GM11168 (cell line): ENCODE results near the gene DLGAP1.

Experiments used
- in situ Hi-C: fragments of 300-500 bp; cut with MboI; formaldehyde crosslinking; loops from one replicate; pipeline ENCODE4 v1.12.0; 2022; ENCODE audit warnings: low sequenced_read_pairs; ENCODE audit not compliant: unreplicated experiment

Gene DLGAP1

GRCh38 chr18:3510024-3510423, 945.1 kb downstream of the DLGAP1 start:
- in situ Hi-C loops = loop anchor here (5.0 kb wide), 1 partner anchor 72 kb away; no protein-coding TSS in a partner anchor

DNA sequence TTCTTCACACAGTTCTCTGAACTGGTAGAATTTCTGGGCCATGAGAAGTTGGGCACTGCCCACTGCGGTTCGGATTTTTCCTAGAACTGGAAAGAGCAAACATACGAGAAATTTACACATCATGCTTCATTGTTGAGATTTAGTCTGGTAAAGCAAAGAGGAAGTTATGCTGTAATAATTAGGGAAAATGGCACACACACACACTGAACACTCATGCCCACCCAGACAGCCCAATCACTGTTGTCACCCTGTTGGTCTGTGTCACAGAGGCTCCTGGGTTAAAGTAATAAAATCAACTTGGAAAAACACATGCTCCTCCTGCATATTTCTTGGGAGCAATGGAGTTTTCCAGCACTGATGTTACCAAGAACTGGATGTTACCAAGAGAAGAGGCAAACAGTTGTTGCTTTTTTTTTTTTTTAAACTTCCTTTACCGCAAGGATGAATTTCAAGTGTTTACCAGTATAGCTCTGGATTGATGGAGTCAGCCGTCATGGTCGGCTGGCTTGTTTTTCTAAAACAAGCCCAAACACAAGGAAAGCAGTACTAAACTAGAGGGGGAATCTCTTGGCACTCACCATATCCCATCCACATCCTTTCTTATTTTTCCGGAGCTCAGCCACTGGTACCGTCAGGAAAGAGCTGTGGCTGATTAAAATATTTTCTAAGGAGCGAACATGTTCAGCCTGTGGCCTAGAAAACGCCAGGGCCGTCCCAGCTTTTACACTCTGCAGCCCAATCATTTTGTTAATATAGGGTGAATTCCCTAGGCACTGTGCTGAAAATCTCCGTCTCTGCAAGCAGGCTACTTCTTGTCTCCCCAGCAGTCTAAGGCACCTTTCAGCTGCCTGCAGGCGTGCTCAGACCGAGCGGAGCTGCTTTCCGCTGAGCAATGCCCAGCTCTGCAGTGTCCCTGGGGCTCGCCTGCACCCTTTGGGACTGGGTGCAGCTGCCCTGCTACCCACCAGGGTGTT, 946.2 kb downstream of the DLGAP1 start:
- in situ Hi-C loops = no loop called here

GRCh38 chr18:3504637-3505036, 950.5 kb downstream of the DLGAP1 start:
- in situ Hi-C loops = no loop called here

DNA sequence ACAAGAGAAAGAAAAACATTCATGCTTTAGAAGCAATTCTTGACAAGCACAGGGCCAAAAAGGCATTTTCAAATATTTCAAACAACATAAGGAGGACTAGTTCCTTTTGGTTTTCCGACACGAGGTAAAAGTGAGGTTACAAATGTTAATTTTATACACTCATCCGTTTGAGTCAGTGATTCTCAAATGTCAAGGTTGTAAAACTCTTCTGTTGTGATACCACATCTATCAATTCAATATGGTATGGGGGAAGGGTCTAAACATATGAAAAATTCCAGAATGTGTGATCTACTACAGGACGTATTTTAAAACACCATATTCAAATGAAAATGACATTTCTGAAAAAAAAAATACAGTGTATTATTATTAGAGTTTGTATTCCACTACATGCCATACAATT, 952.5 kb downstream of the DLGAP1 start:
- in situ Hi-C loops = no loop called here

DNA sequence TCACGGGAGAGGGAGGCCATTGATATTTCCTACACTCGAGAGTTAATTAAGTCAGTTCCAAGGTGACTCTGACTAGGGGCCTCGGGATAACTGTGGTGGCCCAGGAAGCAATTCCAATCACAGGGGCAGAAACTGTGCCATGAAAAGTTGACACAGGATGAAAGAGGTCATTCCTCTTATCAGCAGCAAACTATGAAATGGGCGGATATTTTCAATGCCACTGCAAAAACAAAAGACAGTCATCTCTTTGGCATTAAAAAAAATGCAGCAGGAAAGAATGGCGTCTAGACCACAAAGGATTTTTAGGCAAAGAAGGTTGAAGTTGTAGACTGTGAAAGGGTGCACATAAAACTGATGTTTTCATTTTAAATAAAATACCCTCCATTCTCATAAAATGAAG, 955.1 kb downstream of the DLGAP1 start:
- in situ Hi-C loops = no loop called here

- in situ Hi-C loops = no loop called here
Measured at GRCh38 chr18:3499501-3499900, 955.6 kb downstream of the DLGAP1 start.

DNA sequence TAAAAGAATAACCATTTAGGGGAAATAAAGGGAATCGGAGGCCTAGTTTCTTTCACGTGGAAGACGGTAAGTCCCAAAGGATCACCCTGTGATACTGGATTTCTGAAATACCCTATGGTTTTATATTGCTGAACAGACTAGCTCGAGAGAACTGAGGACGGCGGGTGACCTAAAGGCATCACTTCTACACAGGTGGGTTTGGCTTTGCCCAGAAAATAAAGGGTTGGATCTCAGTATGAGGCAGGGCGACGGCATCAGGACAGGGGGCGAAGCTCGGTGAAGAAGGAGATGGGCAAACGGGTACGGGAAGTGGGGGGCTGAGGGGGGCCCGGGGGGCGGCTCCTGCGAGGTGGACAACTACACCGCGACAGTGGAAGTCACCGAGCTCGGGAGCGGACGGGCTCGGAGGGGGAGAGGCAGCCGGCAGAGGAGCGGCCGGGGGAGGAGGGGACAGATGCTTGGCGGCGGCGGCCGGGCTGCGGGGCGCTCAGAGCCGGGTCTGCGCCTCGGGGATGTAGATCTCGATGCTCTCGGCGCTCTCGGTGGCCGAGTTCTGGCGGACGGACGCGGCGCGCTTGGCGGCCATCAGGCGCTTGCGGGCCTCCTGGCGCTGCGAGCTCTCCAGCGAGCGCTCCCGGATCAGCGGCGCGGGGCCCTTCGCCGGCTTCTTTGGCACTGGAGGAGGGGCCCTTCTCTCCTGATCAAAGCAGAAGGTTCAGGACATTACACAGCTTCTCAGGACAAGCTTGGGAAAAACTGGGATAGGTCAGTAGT, 956.2 kb downstream of the DLGAP1 start:
- in situ Hi-C loops = no loop called here

DNA sequence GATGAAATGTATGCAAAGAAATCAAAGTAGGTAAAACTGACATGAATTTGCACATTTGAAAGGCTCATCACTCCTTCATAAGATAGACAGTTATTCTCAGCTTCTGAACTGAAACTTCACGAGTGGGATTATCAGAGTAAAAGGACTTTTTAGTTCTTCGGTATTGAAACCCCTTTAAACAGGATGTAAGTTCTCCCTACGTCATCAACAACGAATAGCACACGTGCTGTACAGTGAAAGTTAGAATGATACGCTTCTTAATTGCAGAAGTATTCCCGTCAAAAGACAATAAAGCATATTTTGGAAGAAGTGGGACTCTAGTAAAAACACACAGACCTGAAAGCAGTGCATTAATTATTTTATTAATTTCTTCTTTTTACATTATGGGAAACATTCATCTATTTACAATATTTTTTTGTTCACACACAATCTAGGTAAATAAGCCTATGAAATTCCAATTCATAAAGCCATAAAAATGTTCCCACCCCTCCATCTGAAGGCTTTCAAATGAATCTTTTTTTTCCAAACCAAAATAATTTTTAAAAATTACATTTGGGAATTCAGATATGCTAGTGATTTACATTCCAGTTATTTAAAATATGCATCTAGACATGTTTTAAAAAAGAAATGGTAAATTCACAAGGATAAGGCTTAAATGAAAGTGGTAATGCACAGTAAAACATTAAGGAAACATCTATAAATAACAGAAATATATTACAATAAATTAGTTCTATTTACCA, 959.2 kb downstream of the DLGAP1 start:
- in situ Hi-C loops = no loop called here

DNA sequence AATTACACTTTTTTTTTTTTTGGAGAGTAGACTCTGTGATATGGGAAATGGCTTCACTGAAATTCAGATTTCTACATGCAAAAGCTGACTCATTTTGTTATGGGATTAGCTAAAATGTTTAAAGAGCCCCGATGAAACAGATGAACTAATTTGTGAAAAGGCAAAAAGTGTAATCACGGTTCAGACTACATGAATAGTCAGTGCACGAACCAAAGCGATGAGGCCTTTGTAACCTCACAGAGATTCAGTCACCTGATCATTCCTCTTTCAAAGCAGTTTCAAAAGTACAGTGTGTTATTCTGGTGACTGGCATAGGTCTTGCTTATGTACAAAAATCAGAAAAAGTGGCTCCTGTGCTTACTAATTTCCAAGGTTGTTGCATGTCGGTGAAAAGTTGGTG, 960.5 kb downstream of the DLGAP1 start:
- in situ Hi-C loops = no loop called here

- in situ Hi-C loops = no loop called here
Measured at GRCh38 chr18:3494245-3494526, 960.9 kb downstream of the DLGAP1 start.

- in situ Hi-C loops = no loop called here
Measured at GRCh38 chr18:3493501-3494244, 961.4 kb downstream of the DLGAP1 start.

DNA sequence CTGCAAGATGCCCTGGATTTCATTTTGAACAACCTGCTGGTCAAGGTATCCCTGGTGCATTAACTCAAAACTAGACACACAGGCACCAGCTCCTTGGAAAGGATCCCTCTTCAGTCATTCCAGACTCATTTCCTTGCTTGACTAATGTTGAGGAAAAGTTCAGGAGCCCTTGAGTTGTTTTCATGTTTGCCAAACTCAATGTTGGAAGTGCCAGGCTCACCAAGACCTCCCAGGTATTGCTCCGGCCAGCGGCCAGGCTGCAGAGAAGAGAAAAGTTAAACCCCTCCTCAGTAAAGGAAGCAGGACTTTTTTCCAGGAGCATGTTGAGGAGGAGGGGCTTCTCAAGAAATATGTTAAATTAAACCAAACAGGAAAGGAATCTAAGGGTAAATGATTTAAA, 962.4 kb downstream of the DLGAP1 start:
- in situ Hi-C loops = no loop called here

DNA sequence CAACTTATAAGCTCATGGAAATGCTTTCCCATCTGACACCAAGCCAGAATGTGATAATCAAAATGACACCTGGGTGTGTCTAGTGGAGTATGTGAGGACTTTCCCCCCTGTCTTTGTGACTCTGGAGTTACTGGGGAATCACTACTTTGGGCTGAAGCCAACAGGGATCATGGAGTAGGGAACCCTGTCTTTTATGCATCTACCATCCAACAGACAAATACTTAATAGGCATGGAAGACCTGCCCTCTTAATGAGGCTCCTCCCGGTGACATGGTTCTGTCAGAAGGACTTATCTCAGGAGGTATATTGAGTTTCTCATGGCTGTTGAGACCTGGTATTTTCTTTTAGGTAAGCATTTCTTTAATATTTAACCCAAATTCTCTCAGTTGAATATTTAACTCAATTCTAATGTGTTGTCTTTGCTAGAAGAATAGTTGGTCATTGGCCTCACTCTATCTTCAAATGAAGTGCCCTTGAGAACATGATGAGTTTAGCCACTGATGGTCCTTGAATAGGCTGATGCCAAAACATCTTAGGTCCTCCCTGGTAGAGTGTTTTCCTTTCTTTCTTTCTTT, 963.0 kb downstream of the DLGAP1 start:
- in situ Hi-C loops = no loop called here

DNA sequence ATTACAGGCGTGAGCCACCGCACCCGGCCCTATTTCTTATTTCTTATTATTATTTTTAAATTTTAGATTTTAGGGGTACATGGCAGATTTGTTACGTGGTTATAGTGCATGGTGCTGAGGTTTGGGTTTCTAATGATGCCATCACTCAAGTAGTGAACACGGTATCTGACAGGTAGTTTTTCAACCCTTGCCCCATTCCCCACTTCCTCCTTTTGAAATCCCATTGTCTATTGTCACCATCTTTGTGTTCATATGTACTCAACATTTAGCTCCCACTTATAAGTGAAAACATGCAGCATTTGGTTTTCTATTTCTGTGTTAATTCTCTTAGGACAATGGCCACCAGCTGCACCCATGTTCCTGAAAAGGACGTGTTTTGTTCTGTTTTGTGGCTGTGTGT, 965.6 kb downstream of the DLGAP1 start:
- in situ Hi-C loops = no loop called here

DNA sequence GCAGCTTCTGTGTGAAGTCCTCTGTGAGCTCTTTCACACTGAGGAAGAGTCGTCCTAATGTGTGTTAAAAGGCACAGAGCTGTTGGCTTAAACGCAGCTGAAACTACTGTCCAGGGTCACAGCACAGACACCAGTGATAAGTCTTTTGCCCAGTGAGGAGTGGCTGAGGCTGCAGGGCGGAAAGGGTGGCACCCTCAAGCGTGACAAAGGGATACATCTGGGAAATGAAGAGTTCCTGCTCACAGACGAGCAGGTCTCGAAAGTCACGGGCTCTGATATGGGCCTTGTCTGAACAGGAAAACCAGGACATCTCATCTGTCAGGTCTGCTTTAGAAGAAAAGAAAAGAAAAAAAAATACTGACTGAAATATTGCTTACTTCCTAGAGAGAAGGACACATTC, 968.6 kb downstream of the DLGAP1 start:
- in situ Hi-C loops = no loop called here

DNA sequence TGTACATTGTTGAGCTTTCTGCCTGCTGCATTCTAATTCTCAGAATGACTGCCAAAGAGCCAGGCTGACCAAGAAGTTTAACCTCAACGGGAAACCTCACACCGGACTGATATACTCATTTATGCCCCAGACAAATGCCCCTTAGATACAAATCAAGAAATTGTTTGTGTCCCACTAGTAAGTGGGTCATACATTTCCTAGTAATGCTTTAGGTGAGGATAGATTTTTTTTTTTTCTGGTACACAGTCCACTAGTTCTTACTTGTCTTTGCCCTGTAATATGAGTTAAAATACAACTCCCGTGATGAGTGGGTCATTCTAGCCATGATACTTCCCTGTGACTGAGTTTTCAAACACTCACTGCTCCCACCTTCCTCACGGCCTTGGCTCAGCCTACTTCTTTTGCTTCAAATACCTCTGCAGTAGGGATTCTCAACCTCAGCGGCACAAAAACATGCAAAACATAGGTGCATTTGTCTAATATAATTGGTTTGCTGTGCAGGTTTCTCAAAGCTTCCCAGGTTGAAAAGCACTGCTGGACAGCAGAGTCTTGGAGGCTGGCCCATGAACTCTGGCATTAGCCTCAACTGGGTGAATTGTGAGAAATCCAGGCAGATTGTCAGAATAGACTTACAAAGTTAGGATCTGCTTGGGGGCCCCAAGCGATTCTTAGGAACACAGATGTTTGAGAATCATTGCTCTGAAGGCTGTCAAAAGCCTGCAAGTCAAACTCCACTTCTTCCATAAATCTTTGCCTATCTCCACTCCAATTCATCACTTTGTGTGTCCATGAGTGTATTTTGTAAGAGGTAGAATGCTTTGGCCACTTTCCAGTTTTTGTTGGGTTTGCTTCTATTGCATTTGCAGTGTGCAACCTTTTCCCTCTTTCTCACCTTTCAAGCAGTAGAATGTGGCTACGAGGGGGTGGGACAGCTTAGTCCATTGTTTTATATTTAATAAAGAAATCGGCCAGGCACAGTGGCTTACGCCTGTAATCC, 969.7 kb downstream of the DLGAP1 start:
- in situ Hi-C loops = no loop called here

- in situ Hi-C loops = no loop called here
Measured at GRCh38 chr18:3482258-3482657, 972.8 kb downstream of the DLGAP1 start.

DNA sequence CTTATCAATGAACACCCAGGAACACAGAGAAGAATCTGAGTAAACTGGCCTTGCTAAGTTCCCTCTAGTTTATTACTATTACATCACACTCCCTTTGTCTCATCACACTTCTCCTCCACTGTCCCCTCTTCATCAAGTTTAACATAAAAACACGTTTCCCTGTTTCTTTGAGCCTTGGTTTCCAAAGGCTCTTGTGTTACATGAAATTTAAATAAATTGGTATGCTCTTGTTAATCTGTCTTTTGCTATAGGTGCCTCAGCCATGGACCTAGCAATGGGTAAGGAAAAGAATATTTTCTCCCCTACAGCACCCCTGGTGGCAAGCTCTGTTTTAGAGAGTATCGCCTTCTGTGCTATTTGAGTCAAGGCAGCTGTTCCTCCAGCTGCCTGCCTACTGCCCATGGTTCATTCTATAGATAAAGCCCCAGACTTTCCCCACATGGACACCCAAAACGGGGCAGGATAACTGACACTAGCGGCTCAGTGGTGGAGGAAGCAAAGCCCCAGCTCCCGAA, 973.4 kb downstream of the DLGAP1 start:
- in situ Hi-C loops = no loop called here
